K562 (cell line): ENCODE measurements around the gene BOLA3. TPM values are rescaled to one million over a fixed set of nuclear protein-coding genes. Genes with fewer than 3 reads are reported as not detected.

Source experiments
- ARID1B ChIP-seq: fragments of 450-650 bp; IDR thresholded peaks from 2 replicates; pipeline ENCODE4 v1.6.1; 2016; ENCODE audit warnings: antibody characterized with exemption, mild to moderate bottlenecking, inconsistent platforms
- BRCA1 ChIP-seq, 2 experiments: fragments of 450-650 bp in 1 of 2; sonication (generic) in 1 of 2; formaldehyde crosslinking in 1 of 2; IDR thresholded peaks; 2 replicates each; pipeline versions ENCODE4 v1.5.0 to v1.6.1; 2017 to 2020; ENCODE audit warnings: mild to moderate bottlenecking in 1 of 2, missing genetic modification reagents in 1 of 2
- CBX3 ChIP-seq, 2 experiments: IDR thresholded peaks; 1 replicate in 1 of 2; 2 replicates in 1 of 2; pipeline ENCODE4 v1.6.1; 2012; ENCODE audit warnings: inconsistent platforms in 2 of 2, low read length in 2 of 2, borderline replicate concordance in 1 of 2, control low read depth in 1 of 2
- CREM ChIP-seq: IDR thresholded peaks from 2 replicates; pipeline ENCODE4 v1.6.1; 2014; ENCODE audit warnings: antibody characterized with exemption, low read depth
- HBP1 ChIP-seq: fragments of 450-650 bp; formaldehyde crosslinking; IDR thresholded peaks from 2 replicates; pipeline ENCODE4 v1.4.0; 2022; ENCODE audit warnings: missing genetic modification characterization
- HDAC1 ChIP-seq, 2 experiments: fragments of 450-650 bp; IDR thresholded peaks; 2 replicates each; pipeline ENCODE4 v1.6.1; 2016 to 2017; ENCODE audit warnings: inconsistent platforms in 1 of 2, mild to moderate bottlenecking in 1 of 2, moderate library complexity in 1 of 2
- KLF10 ChIP-seq: fragments of 250-450 bp; sonication (Bioruptor Pico); IDR thresholded peaks from 2 replicates; pipeline ENCODE4 v1.6.1; 2021; ENCODE audit warnings: matching md5 sums
- MAFF ChIP-seq: IDR thresholded peaks from 2 replicates; pipeline ENCODE4 v1.6.1; 2012; ENCODE audit warnings: low read length, improper control_type of control experiment
- MYNN ChIP-seq, 2 experiments: sonication (generic); formaldehyde crosslinking in 1 of 2; IDR thresholded peaks; 2 replicates each; pipeline versions ENCODE4 v1.5.0 to v1.6.1; 2016 to 2020; ENCODE audit warnings: antibody characterized with exemption in 1 of 2, missing genetic modification reagents in 1 of 2
- PTTG1 ChIP-seq: fragments of 450-650 bp; IDR thresholded peaks from 2 replicates; pipeline ENCODE4 v1.6.1; 2016; ENCODE audit warnings: low read depth, mild to moderate bottlenecking, missing genetic modification characterization, missing compliant biosample characterization
- RNF2 ChIP-seq: sonication (generic); IDR thresholded peaks from 2 replicates; pipeline ENCODE4 v1.6.1; 2016
- SMARCB1 ChIP-seq: IDR thresholded peaks from 2 replicates; pipeline ENCODE4 v1.6.1; 2011; ENCODE audit warnings: improper control_type of control experiment, low read depth; ENCODE audit not compliant: insufficient read length
- SOX6 ChIP-seq: fragments of 450-650 bp; IDR thresholded peaks from 2 replicates; pipeline ENCODE4 v1.6.1; 2014; ENCODE audit warnings: mild to moderate bottlenecking
- TCF3 ChIP-seq: sonication (generic); formaldehyde crosslinking; IDR thresholded peaks from 2 replicates; pipeline ENCODE4 v1.4.0; 2020; ENCODE audit warnings: mild to moderate bottlenecking, missing genetic modification reagents
- TEAD4 ChIP-seq, 2 experiments: sonication (generic) in 1 of 2; formaldehyde crosslinking in 1 of 2; IDR thresholded peaks; 2 replicates each; pipeline versions ENCODE4 v1.6.1 to v1.8.0; 2012 to 2022; ENCODE audit warnings: borderline replicate concordance in 1 of 2, inconsistent platforms in 1 of 2, low read length in 1 of 2, mild to moderate bottlenecking in 1 of 2, missing genetic modification reagents in 1 of 2
- VEZF1 ChIP-seq: fragments of 200-800 bp; sonication (Bioruptor generic); IDR thresholded peaks from 2 replicates; pipeline ENCODE4 v1.6.1; 2017; ENCODE audit warnings: missing genetic modification characterization, missing compliant biosample characterization
- YY1 ChIP-seq, 3 experiments: IDR thresholded peaks; 2 replicates each; pipeline ENCODE4 v1.6.1; 2011; ENCODE audit warnings: low read length in 2 of 3, mild to moderate bottlenecking in 2 of 3, moderate library complexity in 2 of 3, borderline replicate concordance in 1 of 3, control low read depth in 1 of 3, low read depth in 1 of 3; ENCODE audit not compliant: insufficient read depth in 3 of 3, insufficient replicate concordance in 2 of 3, control insufficient read depth in 1 of 3, insufficient read length in 1 of 3; ENCODE audit errors: extremely low read depth in 1 of 3
- ZNF146 ChIP-seq: IDR thresholded peaks from one replicate; pipeline ENCODE4 v1.6.1; 2018; ENCODE audit warnings: missing compliant biosample characterization; ENCODE audit not compliant: unreplicated experiment
- ZNF197 ChIP-seq: fragments of 200-800 bp; sonication (Bioruptor generic); IDR thresholded peaks from 2 replicates; pipeline ENCODE4 v1.6.1; 2016; ENCODE audit warnings: low read depth, missing genetic modification characterization, missing compliant biosample characterization
- ZNF224 ChIP-seq: sonication (generic); formaldehyde crosslinking; IDR thresholded peaks from 2 replicates; pipeline ENCODE4 v1.8.0; 2022; ENCODE audit warnings: mild to moderate bottlenecking, missing genetic modification reagents
- ZNF583 ChIP-seq: fragments of 250-450 bp; sonication (Bioruptor Pico); IDR thresholded peaks from 2 replicates; pipeline ENCODE4 v1.4.0; 2020
- ZNF780A ChIP-seq: fragments of 250-450 bp; sonication (Bioruptor Pico); IDR thresholded peaks from 2 replicates; pipeline ENCODE4 v1.5.0; 2021; ENCODE audit warnings: mild to moderate bottlenecking
- polyA plus RNA-seq, 8 experiments: library from polyadenylated mRNA; depleted of rRNA in 4 of 8; stranded (reverse) in 5 of 8; unstranded in 3 of 8; fragments of >200 nt; fragmentation: Nextera tagmentation in 2 of 8; fragmentation: Illumina TruSeq in 1 of 8; extraction: Ambion mirVana in 2 of 8; extraction: Trizol in 1 of 8; gene quantifications; 2 replicates each; pipeline versions ENCODE4 v1.2.1 to v1.2.3, GENCODE V29; 2011 to 2014; ENCODE audit warnings: inconsistent platforms in 1 of 8, missing spikeins in 1 of 8
- total RNA-seq, 7 experiments: library from RNA; depleted of rRNA in 6 of 7; stranded (reverse); fragments of >200 nt in 6 of 7; fragmentation: Illumina TruSeq in 2 of 7; extraction: Trizol in 2 of 7; gene quantifications; 2 replicates each; pipeline versions ENCODE4 v1.2.1 to v1.2.3, GENCODE V29; 2011 to 2021; ENCODE audit warnings: low replicate concordance in 1 of 7

The BOLA3 gene
- total and polyA plus RNA-seq, 9 of the 15 experiments (the other 6 are each of a cell fraction or from before 2014, with no cell fraction given) = 149 to 619 (median 255) TPM

- TF ChIP-seq YY1 (IDR thresholded peaks at IDR 0.05; ENCODE audit: borderline replicate concordance in 1 of 3, control insufficient read depth in 1 of 3, extremely low read depth in 1 of 3, insufficient read depth in 3 of 3, insufficient read length in 1 of 3, insufficient replicate concordance in 2 of 3, low read depth in 1 of 3, low read length in 2 of 3) (no peak), PTTG1 (no peak), TCF3 (CRISPR knock-in tag) (peak; percentile 74), KLF10 (CRISPR knock-in tag) (no peak), CBX3 (IDR thresholded peaks at IDR 0.05; ENCODE audit: borderline replicate concordance in 1 of 2, low read length in 2 of 2) (no peak; a peak in 1 of 3 replicates), VEZF1 (peak; percentile 70), ARID1B (peak; percentile 86), CREM (peak; percentile 37; the same call in 1 of the 2 replicates), MAFF (0 out of 2 replicates have a peak, but pooled peaks have one; percentile 7), ZNF146 (CRISPR knock-in tag) (no peak), TEAD4 (IDR thresholded peaks at IDR 0.05; ENCODE audit: low read length) (peak; percentile 79), TEAD4 (CRISPR knock-in tag; IDR thresholded peaks at IDR 0.05; ENCODE audit: borderline replicate concordance) (no peak), ZNF197 (CRISPR knock-in tag) (0 out of 2 replicates have a peak, but pooled peaks have one; percentile 38), ZNF224 (CRISPR knock-in tag) (no peak), ZNF583 (CRISPR knock-in tag) (no peak), RNF2 (peak; percentile 74), SMARCB1 (no peak), BRCA1 (IDR thresholded peaks at IDR 0.05) (no peak), BRCA1 (CRISPR knock-in tag; IDR thresholded peaks at IDR 0.05) (no peak), SOX6 (peak; percentile 88), HDAC1 (IDR thresholded peaks at IDR 0.05) (peak in 1 of 2 experiments; percentile 81; a peak in 2 of 4 replicates), HBP1 (CRISPR knock-in tag) (no peak), ZNF780A (CRISPR knock-in tag) (no peak), MYNN (IDR thresholded peaks at IDR 0.05) (peak; percentile 56; the same call in 1 of the 2 replicates), MYNN (CRISPR knock-in tag; IDR thresholded peaks at IDR 0.05) (no peak)
Observed at GRCh38 chr2:74186038-74186437, 38.3 kb upstream of the BOLA3 start (continued).
